Ramos (cell line): Measurements from ENCODE around the gene PLPP7.
"Not testable (repeated sequence)": the region's sequence is repeated elsewhere in the genome, so short reads cannot be mapped to it uniquely, and the experiment has no call there.

Experiments
- in situ Hi-C: fragments of 300-500 bp; cut with MboI; formaldehyde crosslinking; loops from one replicate; pipeline ENCODE4 v1.14.3; 2022; ENCODE audit warnings: low sequenced_read_pairs; ENCODE audit not compliant: unreplicated experiment

The PLPP7 gene

DNA sequence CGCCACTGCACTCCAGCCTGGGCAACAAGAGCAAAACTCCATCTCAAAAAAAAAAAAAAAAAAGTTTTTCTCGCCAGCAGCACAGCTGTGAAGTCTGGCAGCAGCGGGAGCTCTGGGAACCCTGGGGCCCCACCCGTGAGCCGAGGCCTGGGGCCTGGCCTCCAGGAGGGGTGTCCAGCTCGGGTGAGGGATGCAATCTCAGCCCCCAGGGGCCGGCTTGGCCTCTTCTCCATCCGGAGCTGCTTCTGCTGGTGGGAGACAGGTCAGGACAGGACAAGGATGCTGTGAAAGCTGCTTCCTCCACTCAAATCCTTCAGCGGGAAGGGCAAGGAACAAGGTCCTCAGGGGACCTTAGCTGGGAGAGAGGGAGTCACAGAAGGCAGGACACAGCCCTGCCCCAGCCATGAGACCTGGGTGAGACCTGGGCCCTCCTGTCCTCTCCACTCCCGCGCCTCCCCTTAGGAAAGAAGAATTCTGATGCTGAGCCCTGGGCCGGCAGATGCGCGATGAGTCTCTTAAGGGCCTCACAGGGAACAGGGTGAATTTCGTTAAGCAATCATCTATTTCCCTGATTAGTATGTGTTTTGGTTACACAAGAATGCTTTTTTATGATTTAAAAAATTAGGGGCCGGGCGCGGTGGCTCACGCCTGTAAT is 30.6 kb downstream of the PLPP7 start:
- in situ Hi-C loops = no loop called here

DNA sequence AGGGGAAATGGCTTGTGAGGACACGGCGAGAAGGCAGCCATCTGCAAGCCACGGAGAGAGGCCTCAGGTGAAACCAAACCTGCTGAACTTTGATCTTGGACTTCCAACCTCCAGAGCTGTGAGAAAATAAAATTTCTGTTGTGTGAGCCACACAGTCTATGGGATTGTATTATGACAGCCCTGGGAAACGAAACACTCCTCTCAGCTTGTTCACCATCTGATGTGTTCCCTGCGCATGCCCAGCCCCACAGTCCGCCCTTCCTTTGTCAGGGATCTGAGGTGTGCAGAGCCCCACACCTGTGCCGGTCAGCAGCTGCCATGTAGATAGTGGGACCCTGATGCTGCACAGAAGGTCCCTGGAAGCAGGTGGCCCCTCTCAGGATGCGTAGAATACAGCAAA is 34.1 kb downstream of the PLPP7 start:
- in situ Hi-C loops = no loop called here

DNA sequence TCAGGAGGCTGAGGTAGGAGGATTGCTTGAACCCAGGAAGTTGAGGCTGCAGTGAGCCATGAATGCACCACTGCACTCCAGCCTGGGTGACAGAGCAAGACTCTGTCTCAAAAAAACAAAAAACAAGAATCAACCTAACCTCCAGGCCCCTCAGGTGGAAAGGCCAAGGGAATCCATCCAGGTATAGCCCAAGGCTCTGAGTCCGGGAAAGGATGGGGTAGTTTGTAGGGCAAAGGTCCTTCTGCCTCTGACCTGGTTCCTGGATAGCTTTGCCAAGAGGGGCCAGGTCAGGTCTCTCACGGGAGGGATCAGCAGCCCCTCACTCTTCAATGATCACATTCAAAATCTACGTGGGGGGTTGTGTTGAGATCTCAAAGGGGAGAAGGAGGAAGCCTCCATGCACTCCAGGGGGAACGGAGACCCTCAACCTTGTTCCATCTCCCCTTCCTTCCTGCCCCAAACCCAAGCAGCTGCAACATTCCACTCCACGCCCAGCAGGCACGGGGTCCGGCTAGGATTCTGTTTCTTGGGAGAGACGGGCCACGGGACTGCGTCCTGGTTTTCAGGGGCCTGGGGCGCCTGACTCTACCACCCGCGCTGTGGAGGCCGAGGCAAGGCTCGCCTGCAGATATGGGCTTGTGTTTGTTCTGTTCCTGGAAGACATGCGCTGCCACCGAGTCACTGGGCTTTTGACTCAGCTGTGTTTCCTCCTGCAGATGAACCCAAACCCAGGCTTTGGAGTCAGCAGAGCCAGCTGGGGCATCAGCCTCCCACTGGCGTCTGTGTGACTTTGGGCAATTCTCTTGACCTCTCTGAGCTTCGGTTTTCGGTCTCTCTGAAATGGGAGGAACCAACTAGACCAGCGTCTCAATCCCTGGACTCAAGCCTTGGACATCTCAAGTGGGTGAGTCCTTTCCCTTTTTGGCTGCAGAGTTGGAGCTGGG is 35.5 kb downstream of the PLPP7 start:
- in situ Hi-C loops = no loop called here

DNA sequence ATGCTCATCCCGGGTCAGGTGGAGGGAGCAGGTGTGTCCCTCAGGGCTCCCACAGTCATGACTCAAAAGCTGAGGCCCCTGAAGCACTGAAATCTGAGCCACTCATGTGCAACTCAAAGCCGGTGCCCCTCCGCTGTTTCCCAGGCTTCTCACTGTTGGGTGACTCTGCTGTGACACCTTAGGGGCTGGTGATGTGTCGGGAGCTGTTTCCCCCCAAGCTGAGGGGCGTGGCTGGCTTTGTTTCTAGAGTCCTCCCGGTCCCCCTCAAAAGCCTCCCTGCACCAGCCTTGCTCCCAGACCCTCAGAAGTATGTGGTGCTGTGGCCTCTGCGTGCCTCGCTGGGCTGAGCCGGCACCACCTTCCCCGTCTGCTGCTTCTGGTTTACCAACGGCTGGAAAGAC is 39.7 kb downstream of the PLPP7 start:
- in situ Hi-C loops = no loop called here

DNA sequence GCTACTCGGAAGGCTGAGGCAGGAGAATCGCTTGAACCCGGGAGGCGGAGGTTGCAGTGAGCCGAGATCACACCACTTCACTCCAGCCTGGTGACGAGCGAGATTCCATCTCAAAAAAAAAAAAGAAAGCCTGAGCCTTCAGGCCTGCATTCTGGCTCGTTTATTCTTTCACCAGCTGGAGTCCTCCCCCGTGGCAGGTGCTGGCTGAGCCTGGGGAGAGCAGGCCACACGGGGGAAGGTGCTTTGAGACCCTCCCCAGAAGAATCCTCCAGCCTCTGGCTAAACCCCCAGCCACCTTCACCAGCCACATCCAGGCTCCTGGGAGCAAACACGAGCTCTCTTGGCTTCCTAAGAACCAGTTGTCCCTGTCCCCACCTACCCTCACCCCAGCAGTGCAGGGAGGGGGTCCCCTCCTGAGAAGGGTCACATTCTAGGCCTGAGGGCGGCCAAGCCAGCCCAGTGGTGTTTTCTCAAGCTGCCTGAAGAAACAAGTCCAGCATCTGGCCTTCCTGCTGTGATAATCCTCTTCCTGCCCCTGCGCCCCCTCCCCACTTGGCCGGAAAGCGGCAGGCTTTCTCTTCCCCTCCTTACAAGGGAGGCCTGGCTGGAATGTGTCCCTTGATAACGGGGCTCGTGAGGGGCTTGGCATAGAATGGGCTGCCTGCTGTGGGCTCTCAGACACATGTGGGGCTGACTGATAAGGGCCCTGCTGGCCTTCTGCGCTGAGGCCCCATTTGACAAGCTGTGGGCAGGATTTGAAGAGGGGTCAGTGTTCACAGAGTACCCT is 41.5 kb downstream of the PLPP7 start:
- in situ Hi-C loops = loop anchor here (5.0 kb wide), 1 partner anchor 154 kb away; no protein-coding TSS in a partner anchor

DNA sequence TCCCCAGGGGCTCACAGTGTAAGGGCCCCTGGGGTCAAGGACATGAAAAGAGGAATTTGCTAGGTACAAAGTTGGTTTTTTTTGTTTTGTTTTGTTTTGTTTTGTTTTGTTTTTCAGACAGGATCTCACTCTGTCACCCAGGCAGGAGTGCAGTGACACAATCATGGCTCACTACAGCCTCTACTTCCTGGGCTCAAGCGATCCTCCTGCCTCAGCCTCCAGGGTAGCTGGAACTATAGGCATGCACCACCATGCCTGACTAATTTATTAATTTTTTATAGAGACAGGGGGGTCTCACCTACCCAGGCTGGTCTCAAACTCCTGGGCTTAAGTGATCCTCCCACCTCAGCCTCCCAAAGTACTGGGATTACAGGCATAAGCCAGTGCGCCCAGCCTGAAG is 42.5 kb downstream of the PLPP7 start:
- in situ Hi-C loops = loop anchor here (5.0 kb wide), 1 partner anchor 155 kb away; no protein-coding TSS in a partner anchor

DNA sequence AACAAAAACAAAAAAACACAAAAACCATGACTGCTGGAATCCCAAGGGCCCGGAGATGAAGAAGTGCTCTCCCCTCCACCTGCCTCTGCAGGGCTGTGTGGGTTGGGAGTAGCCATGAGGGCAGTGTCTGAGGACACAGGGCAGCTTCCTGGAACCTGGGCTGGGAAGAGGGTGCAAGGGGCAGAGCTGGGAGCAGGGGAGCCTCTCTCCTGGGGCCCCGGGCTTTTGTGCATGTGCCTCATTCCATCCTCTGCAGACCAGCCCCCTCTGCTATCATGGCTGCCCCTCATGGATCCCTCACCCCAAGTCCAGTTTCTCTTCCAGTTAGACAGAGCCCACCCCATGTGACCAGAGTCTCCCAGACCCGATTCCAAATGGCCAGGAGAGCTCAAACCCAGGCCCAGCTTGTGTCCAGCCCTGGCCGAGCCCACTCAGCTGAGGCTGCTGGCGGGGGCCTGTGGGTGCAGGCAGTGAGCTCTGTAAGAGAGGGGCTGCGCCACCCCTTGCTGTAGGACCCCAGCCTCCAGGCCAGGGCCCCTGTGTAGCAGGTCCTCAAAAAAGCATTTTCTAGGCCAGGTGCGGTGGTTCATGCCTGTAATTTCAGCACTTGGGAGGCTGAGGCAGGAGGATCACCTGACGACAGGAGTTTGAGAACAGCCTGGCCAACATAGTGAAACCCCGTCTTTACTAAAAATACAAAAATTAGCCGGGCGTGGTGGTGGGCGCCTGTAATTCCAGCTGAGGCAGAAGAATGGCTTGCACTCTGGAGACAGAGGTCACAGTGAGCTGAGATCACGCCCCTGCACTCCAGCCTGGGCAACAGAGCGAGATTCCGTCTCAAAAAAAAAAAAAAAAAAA is 44.5 kb downstream of the PLPP7 start:
- in situ Hi-C loops = loop anchor here (5.0 kb wide), 1 partner anchor 157 kb away; no protein-coding TSS in a partner anchor

DNA sequence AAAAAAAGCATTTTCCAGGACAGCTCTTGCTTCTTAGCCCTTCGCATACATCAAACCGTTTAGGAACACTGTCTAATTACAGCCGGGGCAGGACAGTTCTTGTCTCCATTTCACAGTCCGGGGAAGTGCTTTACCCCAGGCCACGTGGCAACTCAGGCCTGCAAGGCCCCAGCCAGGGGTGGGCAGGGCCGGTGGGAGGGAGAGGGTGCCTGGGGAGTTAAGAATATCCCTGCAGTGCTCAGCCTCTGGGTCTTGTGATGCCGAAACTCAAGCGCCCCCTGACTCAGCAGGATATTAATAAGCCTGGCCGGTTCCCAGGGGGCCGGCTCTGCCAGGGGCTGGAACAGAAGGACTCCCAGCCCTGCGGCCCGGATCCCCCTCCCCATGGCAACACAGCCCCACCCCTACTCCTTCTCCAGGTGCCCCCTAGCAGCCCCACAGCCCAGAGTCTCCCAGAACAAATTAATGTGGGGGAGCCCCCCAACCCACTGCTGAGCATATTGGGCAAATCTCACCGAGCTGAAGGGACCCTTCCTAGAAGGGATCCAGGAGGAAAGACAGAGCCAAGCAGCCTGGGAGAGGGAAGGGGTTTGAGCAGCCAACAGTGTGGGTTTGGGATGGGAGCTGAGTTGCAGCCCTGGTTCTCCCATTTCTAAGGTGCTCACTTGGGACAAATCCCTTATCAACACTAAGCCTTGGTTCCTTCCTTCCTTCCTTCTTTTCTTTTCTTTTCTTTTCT is 45.3 kb downstream of the PLPP7 start:
- in situ Hi-C loops = loop anchor here (5.0 kb wide), 2 partner anchors 157 to 277 kb away; no protein-coding TSS in a partner anchor

DNA sequence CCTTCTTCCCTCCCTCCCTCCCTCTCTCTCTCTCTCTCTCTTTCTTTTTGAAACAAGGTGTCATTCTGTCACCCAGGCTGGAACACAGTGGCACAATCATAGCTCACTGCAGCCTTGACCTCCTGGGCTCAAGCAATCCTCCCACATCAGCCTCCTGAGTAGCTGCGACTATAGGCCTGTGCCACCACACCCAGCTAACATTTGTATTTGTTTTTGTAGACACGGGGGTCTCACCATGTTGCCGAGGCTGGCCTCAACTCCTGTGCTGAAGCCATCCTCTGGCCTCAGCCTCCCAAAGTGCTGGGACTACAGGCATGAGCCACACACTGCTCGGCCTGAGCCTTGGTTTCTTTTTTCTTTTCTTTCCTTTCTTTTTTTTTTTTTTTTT is 45.8 kb downstream of the PLPP7 start:
- in situ Hi-C loops = loop anchor here (5.0 kb wide), 1 partner anchor 278 kb away; no protein-coding TSS in a partner anchor

DNA sequence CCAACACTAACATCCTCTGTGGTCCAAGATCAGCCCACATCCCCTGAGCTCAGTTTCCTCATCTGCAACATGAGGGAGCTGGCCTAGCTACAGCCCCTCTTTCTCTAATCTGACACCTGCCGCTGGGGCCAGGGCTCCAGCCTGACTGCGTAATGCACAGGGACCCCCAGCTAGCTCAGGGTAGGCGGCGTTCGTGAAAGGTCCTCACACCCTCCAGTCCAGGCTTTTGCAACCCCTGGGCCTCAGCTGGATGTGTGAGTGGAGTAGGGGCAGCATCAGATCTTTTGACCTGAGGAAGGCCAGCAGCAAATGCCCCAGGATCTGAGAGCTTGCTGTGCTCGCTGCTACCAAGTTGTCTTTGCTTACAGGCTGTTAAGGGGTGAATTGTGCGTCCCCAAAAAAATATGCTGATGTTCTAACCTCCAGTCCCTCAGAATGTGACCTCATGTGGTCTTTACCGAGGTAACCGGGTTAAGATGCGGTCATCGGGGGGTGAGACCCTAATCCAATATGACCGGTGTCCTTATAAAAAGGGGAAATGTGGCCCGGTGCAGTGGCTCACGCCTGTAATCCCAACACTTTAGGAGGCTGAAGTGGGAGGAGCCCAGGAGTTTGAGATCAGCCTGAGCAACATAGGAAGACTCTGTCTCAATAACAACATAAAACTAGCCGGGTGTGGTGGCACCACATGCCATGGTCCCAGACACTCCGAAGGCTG is 47.8 kb downstream of the PLPP7 start:
- in situ Hi-C loops = loop anchor here (5.0 kb wide), 1 partner anchor 280 kb away; no protein-coding TSS in a partner anchor

DNA sequence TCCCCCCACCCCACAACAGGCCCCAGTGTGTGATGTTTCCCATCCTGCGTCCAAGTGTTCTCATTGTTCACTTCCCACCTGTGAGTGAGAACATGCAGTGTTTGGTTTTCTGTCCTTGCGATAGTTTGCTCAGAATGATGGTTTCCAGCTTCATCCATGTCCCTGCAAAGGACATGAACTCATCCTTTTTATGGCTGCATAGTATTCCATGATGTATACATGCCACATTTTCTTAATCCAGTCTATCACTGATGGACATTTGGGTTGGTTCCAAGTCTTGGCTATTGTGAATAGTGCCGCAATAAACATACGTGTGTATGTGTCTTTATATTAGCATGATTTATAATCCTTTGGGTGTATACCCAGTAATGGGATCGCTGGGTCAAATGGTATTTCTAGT is 49.7 kb downstream of the PLPP7 start:
- in situ Hi-C loops = loop anchor here (5.0 kb wide), 1 partner anchor 282 kb away; no protein-coding TSS in a partner anchor

DNA sequence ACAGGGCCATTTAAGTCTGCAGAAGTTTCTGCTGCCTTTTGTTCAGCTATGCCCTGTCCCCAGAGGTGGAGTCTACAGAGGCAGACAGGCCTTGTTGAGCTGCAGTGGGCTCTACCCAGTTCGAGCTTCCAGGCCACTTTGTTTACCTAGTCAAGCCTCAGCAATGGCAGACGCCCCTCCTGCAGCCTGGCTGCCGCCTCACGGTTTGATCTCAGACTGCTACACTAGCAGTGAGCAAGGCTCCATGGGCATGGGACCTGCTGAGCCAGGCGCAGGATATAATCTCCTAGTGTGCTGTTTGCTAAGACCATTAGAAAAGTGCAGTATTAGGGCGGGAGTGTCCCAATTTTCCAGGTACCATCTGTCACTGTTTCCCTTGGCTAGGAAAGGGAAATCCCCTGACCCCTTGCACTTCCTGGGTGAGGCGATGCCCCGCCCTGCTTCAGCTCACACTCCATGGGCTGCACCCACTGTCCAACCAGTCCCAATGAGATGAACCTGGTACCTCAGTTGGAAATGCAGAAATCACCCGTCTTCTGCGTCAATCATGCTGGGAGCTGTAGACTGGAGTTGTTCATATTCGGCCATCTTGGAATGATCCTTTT is 55.5 kb downstream of the PLPP7 start:
- in situ Hi-C loops = not testable (repeated sequence)

DNA sequence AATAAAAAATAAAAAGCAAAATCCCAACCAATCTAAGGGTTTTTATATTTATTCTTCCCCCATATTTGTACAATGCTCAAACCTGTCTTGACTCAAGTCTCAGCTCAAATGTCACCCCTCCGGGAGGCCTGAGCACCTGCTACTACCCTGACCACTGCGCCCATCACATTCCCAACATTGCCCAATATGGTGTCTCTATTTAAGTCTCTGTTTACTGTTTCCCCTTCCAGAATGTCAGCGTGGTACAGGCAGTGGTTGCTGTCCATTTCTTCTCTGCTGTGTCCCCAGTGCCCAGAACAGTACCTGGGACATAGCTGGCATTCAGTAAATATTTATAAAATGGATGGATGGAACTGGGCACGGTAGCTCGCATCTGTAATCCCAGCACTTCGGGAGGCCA is 57.0 kb downstream of the PLPP7 start:
- in situ Hi-C loops = no loop called here

DNA sequence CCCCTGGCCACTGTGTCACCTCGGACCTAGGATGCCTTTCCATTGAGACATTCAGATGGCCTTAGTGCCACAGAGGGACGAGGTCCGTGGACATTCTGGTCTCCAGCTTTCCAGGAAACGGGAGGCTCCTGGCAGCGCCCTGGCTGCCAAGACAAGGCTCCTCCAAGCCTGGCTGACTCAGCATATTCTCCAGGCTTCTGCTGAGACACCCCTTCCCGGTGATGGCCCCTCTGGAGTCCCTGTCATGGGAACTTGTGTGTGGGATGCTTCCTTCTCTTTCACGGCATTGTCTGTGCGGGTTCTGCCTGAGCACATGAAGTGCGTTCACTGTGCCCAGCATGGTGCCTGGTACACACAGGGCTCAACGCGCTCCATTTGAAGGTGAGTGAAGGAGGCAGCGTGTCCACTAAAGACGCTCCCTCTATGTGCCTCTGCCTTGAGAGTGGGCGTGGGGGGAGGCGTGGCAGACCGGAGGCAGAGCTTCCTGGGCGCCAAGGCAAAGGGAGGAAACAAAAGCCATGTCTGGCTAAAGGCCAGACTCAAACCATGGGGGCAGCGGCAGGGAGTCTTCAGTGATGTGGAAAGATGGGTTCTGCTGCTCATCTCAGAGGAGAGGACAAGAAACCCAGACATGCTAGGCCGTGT is 58.0 kb downstream of the PLPP7 start:
- in situ Hi-C loops = no loop called here

DNA sequence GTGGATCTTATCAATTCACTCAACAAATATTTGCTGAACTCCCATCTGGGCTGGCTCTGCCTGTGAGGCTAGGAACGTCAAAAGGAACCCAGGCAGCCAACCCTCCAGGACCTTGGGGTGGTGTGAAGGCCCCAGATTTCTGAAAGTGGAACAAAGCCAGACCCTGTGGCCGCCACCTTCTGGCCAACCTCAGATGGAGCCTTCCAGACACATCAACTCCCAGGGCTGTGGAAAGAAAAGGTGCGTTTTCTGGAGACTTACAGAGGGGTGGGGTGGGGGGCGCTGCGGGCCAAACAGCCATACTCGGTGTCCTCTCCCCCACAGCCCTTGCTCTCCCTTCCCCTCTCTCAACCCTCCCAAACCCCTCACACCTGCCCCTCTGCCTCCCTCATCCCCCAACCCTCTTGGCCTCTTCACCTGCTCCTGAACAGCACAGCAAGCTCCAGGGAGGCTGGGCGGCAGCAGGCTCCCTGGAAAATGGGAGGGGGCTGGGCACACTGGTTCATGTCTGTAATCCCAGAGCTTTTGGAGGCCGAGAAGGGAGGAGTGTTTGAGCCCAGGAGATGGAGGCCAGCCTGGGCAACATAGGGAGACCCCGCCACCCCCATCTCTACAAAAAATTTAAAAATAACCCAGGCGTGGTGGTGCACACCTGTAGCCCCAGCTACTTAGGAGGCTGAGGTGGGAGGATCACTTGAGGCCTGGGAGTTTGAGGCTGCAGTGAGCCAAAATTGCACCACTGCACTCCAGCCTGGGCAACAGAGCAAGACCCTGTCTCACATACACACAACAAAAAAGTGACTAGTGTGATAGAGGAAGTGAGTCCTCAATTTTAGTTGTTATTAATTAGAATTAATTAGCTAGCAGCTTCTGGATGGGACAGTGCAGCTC is 59.4 kb downstream of the PLPP7 start:
- in situ Hi-C loops = no loop called here

DNA sequence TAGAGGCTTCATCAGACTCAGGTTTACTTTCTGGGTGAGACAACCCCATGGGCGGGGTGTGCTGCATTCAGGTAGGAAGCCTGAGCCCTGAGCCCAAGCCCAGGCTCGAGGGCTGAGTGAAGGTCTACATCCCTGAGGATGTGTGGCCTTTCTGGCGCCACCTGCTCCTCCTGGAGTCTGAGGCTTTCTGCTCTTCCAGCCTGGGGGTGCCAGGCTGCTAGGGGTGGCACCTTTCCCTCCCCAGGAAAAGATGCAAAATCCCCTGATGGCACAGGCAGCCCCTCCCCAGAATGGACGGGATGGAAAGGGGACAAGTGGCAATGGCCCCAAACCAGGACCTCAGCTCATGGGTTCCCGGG is 60.0 kb downstream of the PLPP7 start:
- in situ Hi-C loops = no loop called here
